Type B pancreatic cell (in vitro differentiated cells): ENCODE data around the gene FBXL20. TPM values are rescaled to one million over a fixed set of nuclear protein-coding genes. Genes with fewer than 3 reads are reported as not detected.
"Not testable (repeated sequence)": the region's sequence is repeated elsewhere in the genome, so short reads cannot be mapped to it uniquely, and the experiment has no call there.

Experiments used
- DNase-seq: peaks from one replicate; pipeline ENCODE4 v3.0.0; 2021; ENCODE audit warnings: mixed read lengths; ENCODE audit not compliant: unreplicated experiment; ENCODE audit errors: extremely low spot score
- H3K27ac Mint-ChIP-seq: 2 replicates; pipeline ENCODE4 v1.8.0; 2021; ENCODE audit warnings: mild to moderate bottlenecking, mixed read lengths
- H3K27me3 Mint-ChIP-seq: 2 replicates; pipeline ENCODE4 v1.8.0; 2021; ENCODE audit warnings: mixed read lengths
- H3K36me3 Mint-ChIP-seq: 2 replicates; pipeline ENCODE4 v1.8.0; 2021; ENCODE audit warnings: mixed read lengths
- H3K4me1 Mint-ChIP-seq: one replicate; pipeline ENCODE4 v1.8.0; 2021; ENCODE audit warnings: mixed read lengths; ENCODE audit not compliant: unreplicated experiment
- H3K4me3 Mint-ChIP-seq: 2 replicates; pipeline ENCODE4 v1.8.0; 2021; ENCODE audit warnings: mild to moderate bottlenecking, mixed read lengths
- H3K9me3 Mint-ChIP-seq: 2 replicates; pipeline ENCODE4 v1.8.0; 2021; ENCODE audit warnings: mixed read lengths
- total RNA-seq: library from RNA; stranded (reverse); gene quantifications from 2 replicates; pipeline ENCODE4 v1.2.1, GENCODE V29; 2021; ENCODE audit warnings: low replicate concordance
- TF ChIP-seq, protein P1 (sequence below): fragments of 200-600 bp; sonication (generic); conservative IDR thresholded peaks from 2 replicates; pipeline ENCODE4 v1.5.0; 2021; ENCODE audit warnings: antibody characterized with exemption, mild to moderate bottlenecking

Gene FBXL20
- total RNA-seq, 1 donor from 2014 or later = 21.6 TPM

DNA sequence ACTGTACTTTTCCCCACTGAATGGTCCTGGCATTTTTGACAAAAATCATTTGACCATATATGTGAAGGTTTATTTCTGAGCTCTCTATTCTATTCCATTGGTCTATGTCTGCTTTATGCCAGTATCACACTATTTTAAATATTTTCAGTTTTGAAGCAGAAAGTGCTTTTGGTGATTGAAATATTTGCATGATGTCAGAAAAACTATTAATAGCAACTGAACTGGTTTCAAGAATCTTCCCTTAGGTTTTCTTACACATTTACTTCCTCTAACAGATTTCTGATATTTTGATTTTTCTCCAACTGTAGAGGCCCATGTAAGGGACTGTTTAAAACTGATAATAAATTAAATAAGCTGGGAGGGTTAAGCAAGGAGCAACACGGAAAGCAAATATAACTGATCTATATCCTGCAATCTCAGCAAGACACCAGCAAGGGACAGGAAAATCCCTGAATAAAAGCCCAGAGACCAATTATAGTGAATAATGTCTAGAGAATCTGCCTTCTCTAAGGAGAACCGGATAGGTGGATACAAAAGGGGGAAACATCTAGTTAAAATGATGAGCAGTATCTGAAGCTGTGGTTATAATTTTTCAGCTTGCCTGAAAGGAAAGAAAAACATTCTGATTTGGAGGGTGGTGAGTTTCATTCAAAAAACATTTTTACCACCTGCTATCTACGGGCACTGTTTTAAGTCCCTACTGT is 94.8 kb downstream of the FBXL20 start:
- DNase-seq = no peak
- H3K27ac Mint-ChIP-seq = peak overlapping the region; percentile 54

DNA sequence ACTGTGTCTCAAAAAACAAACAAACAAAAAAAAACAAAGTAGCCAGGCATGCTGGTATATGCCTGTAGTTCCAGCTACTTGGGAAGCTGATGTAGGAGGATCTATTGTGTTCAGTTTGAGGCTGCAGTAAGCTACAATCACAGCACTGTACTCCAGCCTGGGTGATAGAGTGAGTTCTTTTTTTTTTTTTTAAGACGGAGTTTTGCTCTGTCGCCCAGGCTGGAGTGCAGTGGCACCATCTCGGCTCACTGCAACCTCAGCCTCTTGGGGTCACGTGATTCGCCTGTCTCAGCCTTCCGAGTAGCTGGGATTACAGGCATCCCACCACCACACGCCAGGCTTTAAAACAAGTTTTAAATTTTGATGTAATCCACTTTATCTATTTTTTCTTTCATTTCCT is 95.4 kb downstream of the FBXL20 start:
- Mint-ChIP-seq H3K36me3 (peaks cover 13% of the 10 kb centered on the region), H3K27me3 (no peaks in the 10 kb centered on the region), H3K4me3 (no peak overlapping the region), H3K27ac (no peak overlapping the region), H3K4me1 (peaks cover 13% of the 10 kb centered on the region), H3K9me3 (no peaks in the 10 kb centered on the region)
- no peak for DNase-seq
- TF ChIP-seq, protein P1, sequence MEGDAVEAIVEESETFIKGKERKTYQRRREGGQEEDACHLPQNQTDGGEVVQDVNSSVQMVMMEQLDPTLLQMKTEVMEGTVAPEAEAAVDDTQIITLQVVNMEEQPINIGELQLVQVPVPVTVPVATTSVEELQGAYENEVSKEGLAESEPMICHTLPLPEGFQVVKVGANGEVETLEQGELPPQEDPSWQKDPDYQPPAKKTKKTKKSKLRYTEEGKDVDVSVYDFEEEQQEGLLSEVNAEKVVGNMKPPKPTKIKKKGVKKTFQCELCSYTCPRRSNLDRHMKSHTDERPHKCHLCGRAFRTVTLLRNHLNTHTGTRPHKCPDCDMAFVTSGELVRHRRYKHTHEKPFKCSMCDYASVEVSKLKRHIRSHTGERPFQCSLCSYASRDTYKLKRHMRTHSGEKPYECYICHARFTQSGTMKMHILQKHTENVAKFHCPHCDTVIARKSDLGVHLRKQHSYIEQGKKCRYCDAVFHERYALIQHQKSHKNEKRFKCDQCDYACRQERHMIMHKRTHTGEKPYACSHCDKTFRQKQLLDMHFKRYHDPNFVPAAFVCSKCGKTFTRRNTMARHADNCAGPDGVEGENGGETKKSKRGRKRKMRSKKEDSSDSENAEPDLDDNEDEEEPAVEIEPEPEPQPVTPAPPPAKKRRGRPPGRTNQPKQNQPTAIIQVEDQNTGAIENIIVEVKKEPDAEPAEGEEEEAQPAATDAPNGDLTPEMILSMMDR = no peak

More for the DNA sequence above, 94.8 kb downstream of the FBXL20 start:
- peaks cover 12% of the 10 kb centered on the region for H3K36me3 Mint-ChIP-seq
- peaks cover 13% of the 10 kb centered on the region for H3K4me1 Mint-ChIP-seq
- TF ChIP-seq, protein P1 = no peak
- H3K27me3 Mint-ChIP-seq = no peaks in the 10 kb centered on the region
- H3K4me3 Mint-ChIP-seq = no peak overlapping the region
- H3K9me3 Mint-ChIP-seq = no peaks in the 10 kb centered on the region

DNA sequence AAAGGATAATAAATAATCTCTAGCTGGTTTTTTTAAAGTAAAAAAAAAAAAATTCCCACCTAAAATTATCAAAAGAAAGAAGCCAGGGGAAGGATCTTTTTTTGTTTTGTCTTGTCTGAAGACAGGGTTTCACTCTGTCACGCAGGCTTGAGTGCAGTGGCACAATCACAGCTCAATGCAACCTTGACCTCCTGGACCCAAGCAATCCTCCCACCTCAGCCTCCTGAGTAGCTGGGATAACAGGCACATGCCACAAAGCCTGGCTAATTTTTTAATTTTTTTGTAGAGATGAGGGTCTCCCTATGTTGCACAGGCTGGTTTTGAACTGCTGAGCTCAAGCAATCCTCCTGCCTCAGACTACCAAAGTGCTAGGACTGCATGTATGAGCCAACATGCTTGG is 97.2 kb downstream of the FBXL20 start:
- Mint-ChIP-seq H3K4me3 (no peak overlapping the region), H3K27ac (no peak overlapping the region), H3K9me3 (no peaks in the 10 kb centered on the region), H3K27me3 (no peaks in the 10 kb centered on the region), H3K4me1 (peaks cover 13% of the 10 kb centered on the region), H3K36me3 (peaks cover 20% of the 10 kb centered on the region)
- DNase-seq = no peak
- TF ChIP-seq, protein P1 = no peak

- TF ChIP-seq, protein P1 = no peak
These were observed 107.4 kb downstream of the FBXL20 start for GRCh38 chr17:39294060-39294459.

GRCh38 chr17:39292546-39292945 is 108.9 kb downstream of the FBXL20 start:
- not testable (repeated sequence) for H3K4me3 Mint-ChIP-seq, H3K27ac Mint-ChIP-seq, H3K4me1 Mint-ChIP-seq, DNase-seq, H3K9me3 Mint-ChIP-seq, H3K27me3 Mint-ChIP-seq, H3K36me3 Mint-ChIP-seq

More at GRCh38 chr17:39294060-39294459, 107.4 kb downstream of the FBXL20 start:
- Mint-ChIP-seq H3K9me3 (no peaks in the 10 kb centered on the region), H3K36me3 (peaks cover 5% of the 10 kb centered on the region), H3K4me3 (no peak overlapping the region), H3K4me1 (no peaks in the 10 kb centered on the region), H3K27ac (no peak overlapping the region), H3K27me3 (no peaks in the 10 kb centered on the region)
- DNase-seq = no peak

DNA sequence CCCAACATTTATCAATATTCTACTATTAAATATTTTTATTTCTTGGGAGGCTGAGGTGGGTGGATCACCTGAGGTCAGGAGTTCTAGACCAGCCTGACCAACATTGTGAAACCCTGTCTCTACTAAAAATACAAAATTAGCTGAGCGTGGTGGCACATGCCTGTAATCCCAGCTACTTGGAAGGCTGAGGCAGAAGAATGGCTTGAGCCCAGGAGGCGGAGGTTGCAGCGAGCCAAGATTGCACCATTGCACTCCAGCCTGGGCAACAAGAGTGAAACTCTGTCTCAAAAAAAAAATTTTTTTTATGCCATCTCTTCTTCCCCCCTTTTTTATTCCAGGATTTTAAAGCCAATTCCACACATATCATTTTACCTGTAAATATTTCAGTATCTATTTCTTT is 114.9 kb downstream of the FBXL20 start:
- H3K4me1 Mint-ChIP-seq, H3K27me3 Mint-ChIP-seq, DNase-seq, H3K4me3 Mint-ChIP-seq, H3K9me3 Mint-ChIP-seq, H3K27ac Mint-ChIP-seq, H3K36me3 Mint-ChIP-seq: not testable (repeated sequence)
